SK-N-SH treated with all-trans-retinoic acid at 6 μM for 48 hours (cell line): Measurements from ENCODE around the gene PLA2R1.

Source experiments
- BACH2 ChIP-seq: fragments of 250-450 bp; sonication (Bioruptor Pico); IDR thresholded peaks from 2 replicates; pipeline ENCODE4 v1.9.0; 2021; ENCODE audit warnings: mild to moderate bottlenecking, borderline replicate concordance
- OSR1 ChIP-seq: fragments of 250-450 bp; sonication (Bioruptor Pico); IDR thresholded peaks from 2 replicates; pipeline ENCODE4 v1.8.0; 2022; ENCODE audit warnings: moderate library complexity, mild to moderate bottlenecking, inconsistent platforms
- RARB ChIP-seq: fragments of 250-450 bp; sonication (Bioruptor Pico); IDR thresholded peaks from 2 replicates; pipeline ENCODE4 v1.8.0; 2021; ENCODE audit warnings: mild to moderate bottlenecking, moderate library complexity
- SNAI2 ChIP-seq: fragments of 250-450 bp; sonication (Bioruptor Pico); IDR thresholded peaks from 2 replicates; pipeline ENCODE4 v1.5.0; 2020; ENCODE audit warnings: mild to moderate bottlenecking, moderate library complexity
- TCF4 ChIP-seq: fragments of 250-450 bp; sonication (Bioruptor Pico); IDR thresholded peaks from 2 replicates; pipeline ENCODE4 v1.8.0; 2021; ENCODE audit warnings: mild to moderate bottlenecking, moderate library complexity, borderline replicate concordance
- TOX ChIP-seq: fragments of 250-450 bp; sonication (Bioruptor Pico); IDR thresholded peaks from 2 replicates; pipeline ENCODE4 v1.8.0; 2021; ENCODE audit warnings: mild to moderate bottlenecking, moderate library complexity, borderline replicate concordance
- ZFP3 ChIP-seq: fragments of 250-450 bp; sonication (Bioruptor Pico); IDR thresholded peaks from 2 replicates; pipeline ENCODE4 v1.5.0; 2020; ENCODE audit warnings: mild to moderate bottlenecking, moderate library complexity
- ZFP30 ChIP-seq: fragments of 450-650 bp; formaldehyde crosslinking; IDR thresholded peaks from 2 replicates; pipeline ENCODE4 v1.5.0; 2022; ENCODE audit warnings: mild to moderate bottlenecking, moderate library complexity
- ZNF565 ChIP-seq: fragments of 450-650 bp; formaldehyde crosslinking; conservative IDR thresholded peaks from 2 replicates; pipeline ENCODE4 v1.5.0; 2020; ENCODE audit warnings: low read depth, mild to moderate bottlenecking, moderate library complexity
- ZNF70 ChIP-seq: fragments of 450-650 bp; formaldehyde crosslinking; IDR thresholded peaks from 2 replicates; pipeline ENCODE4 v1.5.0; 2020; ENCODE audit warnings: mild to moderate bottlenecking, moderate library complexity
- TF ChIP-seq, protein P1 (sequence below): fragments of 250-450 bp; sonication (Bioruptor Pico); IDR thresholded peaks from 2 replicates; pipeline ENCODE4 v1.5.0; 2020; ENCODE audit warnings: mild to moderate bottlenecking, moderate library complexity
- TF ChIP-seq, protein P2 (sequence below): fragments of 250-450 bp; sonication (Bioruptor Pico); IDR thresholded peaks from 2 replicates; pipeline ENCODE4 v1.5.1; 2020; ENCODE audit warnings: low read depth, mild to moderate bottlenecking, moderate library complexity
- TF ChIP-seq, protein P3 (sequence below): fragments of 250-450 bp; sonication (Bioruptor Pico); IDR thresholded peaks from 2 replicates; pipeline ENCODE4 v1.8.0; 2020; ENCODE audit warnings: mild to moderate bottlenecking, moderate library complexity, borderline replicate concordance

- TF ChIP-seq, protein P1, sequence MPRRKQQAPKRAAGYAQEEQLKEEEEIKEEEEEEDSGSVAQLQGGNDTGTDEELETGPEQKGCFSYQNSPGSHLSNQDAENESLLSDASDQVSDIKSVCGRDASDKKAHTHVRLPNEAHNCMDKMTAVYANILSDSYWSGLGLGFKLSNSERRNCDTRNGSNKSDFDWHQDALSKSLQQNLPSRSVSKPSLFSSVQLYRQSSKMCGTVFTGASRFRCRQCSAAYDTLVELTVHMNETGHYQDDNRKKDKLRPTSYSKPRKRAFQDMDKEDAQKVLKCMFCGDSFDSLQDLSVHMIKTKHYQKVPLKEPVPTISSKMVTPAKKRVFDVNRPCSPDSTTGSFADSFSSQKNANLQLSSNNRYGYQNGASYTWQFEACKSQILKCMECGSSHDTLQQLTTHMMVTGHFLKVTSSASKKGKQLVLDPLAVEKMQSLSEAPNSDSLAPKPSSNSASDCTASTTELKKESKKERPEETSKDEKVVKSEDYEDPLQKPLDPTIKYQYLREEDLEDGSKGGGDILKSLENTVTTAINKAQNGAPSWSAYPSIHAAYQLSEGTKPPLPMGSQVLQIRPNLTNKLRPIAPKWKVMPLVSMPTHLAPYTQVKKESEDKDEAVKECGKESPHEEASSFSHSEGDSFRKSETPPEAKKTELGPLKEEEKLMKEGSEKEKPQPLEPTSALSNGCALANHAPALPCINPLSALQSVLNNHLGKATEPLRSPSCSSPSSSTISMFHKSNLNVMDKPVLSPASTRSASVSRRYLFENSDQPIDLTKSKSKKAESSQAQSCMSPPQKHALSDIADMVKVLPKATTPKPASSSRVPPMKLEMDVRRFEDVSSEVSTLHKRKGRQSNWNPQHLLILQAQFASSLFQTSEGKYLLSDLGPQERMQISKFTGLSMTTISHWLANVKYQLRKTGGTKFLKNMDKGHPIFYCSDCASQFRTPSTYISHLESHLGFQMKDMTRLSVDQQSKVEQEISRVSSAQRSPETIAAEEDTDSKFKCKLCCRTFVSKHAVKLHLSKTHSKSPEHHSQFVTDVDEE (CRISPR knock-in tag) = no peak
- TF ChIP-seq, protein P2, sequence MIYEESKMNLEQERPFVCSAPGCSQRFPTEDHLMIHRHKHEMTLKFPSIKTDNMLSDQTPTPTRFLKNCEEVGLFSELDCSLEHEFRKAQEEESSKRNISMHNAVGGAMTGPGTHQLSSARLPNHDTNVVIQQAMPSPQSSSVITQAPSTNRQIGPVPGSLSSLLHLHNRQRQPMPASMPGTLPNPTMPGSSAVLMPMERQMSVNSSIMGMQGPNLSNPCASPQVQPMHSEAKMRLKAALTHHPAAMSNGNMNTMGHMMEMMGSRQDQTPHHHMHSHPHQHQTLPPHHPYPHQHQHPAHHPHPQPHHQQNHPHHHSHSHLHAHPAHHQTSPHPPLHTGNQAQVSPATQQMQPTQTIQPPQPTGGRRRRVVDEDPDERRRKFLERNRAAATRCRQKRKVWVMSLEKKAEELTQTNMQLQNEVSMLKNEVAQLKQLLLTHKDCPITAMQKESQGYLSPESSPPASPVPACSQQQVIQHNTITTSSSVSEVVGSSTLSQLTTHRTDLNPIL (CRISPR knock-in tag) = no peak
- TF ChIP-seq BACH2 (CRISPR knock-in tag) (no peak), ZNF70 (CRISPR knock-in tag) (no peak), TOX (no peak), OSR1 (CRISPR knock-in tag) (no peak), TCF4 (CRISPR knock-in tag) (no peak), ZFP30 (CRISPR knock-in tag) (no peak), RARB (CRISPR knock-in tag) (no peak), SNAI2 (CRISPR knock-in tag) (no peak), ZFP3 (CRISPR knock-in tag) (no peak), ZNF565 (CRISPR knock-in tag) (no peak)
- TF ChIP-seq, protein P3, sequence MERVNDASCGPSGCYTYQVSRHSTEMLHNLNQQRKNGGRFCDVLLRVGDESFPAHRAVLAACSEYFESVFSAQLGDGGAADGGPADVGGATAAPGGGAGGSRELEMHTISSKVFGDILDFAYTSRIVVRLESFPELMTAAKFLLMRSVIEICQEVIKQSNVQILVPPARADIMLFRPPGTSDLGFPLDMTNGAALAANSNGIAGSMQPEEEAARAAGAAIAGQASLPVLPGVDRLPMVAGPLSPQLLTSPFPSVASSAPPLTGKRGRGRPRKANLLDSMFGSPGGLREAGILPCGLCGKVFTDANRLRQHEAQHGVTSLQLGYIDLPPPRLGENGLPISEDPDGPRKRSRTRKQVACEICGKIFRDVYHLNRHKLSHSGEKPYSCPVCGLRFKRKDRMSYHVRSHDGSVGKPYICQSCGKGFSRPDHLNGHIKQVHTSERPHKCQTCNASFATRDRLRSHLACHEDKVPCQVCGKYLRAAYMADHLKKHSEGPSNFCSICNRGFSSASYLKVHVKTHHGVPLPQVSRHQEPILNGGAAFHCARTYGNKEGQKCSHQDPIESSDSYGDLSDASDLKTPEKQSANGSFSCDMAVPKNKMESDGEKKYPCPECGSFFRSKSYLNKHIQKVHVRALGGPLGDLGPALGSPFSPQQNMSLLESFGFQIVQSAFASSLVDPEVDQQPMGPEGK (CRISPR knock-in tag) = no peak
Observed at GRCh38 chr2:160014227-160014626, 48.2 kb downstream of the PLA2R1 start.
